Stimulated activated naive CD4-positive, alpha-beta T cell (primary cell): ENCODE data around the gene ZNF513.
"Not testable (repeated sequence)": the region's sequence is repeated elsewhere in the genome, so short reads cannot be mapped to it uniquely, and the experiment has no call there.

Experiments used
- DNase-seq, 6 experiments: peaks; one replicate each; lab custom pipeline; 2025; lab: John Stamatoyannopoulos, UW

ZNF513 gene

GRCh38 chr2:27380626-27381545 is at the start of gene ZNF513:
Gene ZNF513 (minus strand): TSS chr2:27380734. CDS start chr2:27380526, 208 bp downstream.
- peak; percentile 65 to 86 (median 76) for DNase-seq

GRCh38 chr2:27428978-27429541 is 48.5 kb upstream of the ZNF513 start:
- DNase-seq = peak in 5 of 6 experiments; percentile 38 to 75 (median 67)

GRCh38 chr2:27428213-27428977 is 47.9 kb upstream of the ZNF513 start, which contains the start of gene NRBP1:
Gene NRBP1 (plus strand): TSS chr2:27428631. CDS start chr2:27433274, 4,643 bp downstream.
- DNase-seq = peak; percentile 79 to 90 (median 88)

GRCh38 chr2:27427863-27428212 is 47.3 kb upstream of the ZNF513 start:
- no peak for DNase-seq

GRCh38 chr2:27425039-27425438 is 44.5 kb upstream of the ZNF513 start:
- not testable (repeated sequence) for DNase-seq

- no peak for DNase-seq
Measured at GRCh38 chr2:27422958-27423357, 42.4 kb upstream of the ZNF513 start.

GRCh38 chr2:27421660-27422250 is 41.2 kb upstream of the ZNF513 start:
- DNase-seq = no peak

- DNase-seq = no peak
Measured at GRCh38 chr2:27420996-27421395, 40.5 kb upstream of the ZNF513 start.

GRCh38 chr2:27416151-27416550 is 35.6 kb upstream of the ZNF513 start:
- no peak for DNase-seq

- DNase-seq = no peak
Measured at GRCh38 chr2:27412419-27413152, 32.1 kb upstream of the ZNF513 start.

GRCh38 chr2:27409321-27410073 is 29.0 kb upstream of the ZNF513 start, which contains the start of gene PPM1G:
Gene PPM1G (minus strand): TSS chr2:27409591. CDS start chr2:27409422, 169 bp downstream.
- peak; percentile 90 to 94 (median 92) for DNase-seq

- peak in 1 of 6 experiments; percentile 11 for DNase-seq
Measured at GRCh38 chr2:27408601-27409320, 28.2 kb upstream of the ZNF513 start.

- no peak for DNase-seq
Measured at GRCh38 chr2:27407798-27408491, 27.4 kb upstream of the ZNF513 start.

GRCh38 chr2:27400348-27401135 is 20.0 kb upstream of the ZNF513 start:
- DNase-seq = no peak

- DNase-seq = no peak
Measured at GRCh38 chr2:27398962-27399361, 18.4 kb upstream of the ZNF513 start.

GRCh38 chr2:27393225-27393624 is 12.7 kb upstream of the ZNF513 start:
- DNase-seq = no peak

- peak in 3 of 6 experiments; percentile 43 to 55 (median 54) for DNase-seq
Measured at GRCh38 chr2:27390822-27391679, 10.5 kb upstream of the ZNF513 start.
